OCI-LY3 (cell line): ENCODE results near the gene CHRDL2.

ENCODE experiments used
- H2AFZ ChIP-seq: fragments of 200-600, 300-600 bp; shearing (Covaris generic); 2 replicates; pipeline ENCODE4 v1.6.0; 2014; ENCODE audit warnings: antibody characterized with exemption, low read depth, low read length
- H3K27ac ChIP-seq: fragments of 200-600, 300-600 bp; sonication (generic); 2 replicates; pipeline ENCODE4 v1.5.1; 2014; ENCODE audit warnings: mild to moderate bottlenecking, low read length, moderate library complexity, mixed read lengths
- H3K27me3 ChIP-seq: fragments of 200-600, 300-600 bp; sonication (generic); 2 replicates; pipeline ENCODE4 v1.6.1; 2014; ENCODE audit warnings: low read depth, low read length, mixed read lengths
- H3K36me3 ChIP-seq: fragments of 200-600, 300-600 bp; sonication (generic); replicated peaks from 2 replicates; pipeline ENCODE3; 2014; ENCODE audit warnings: low read depth, low read length, mixed read lengths
- H3K4me1 ChIP-seq: fragments of 300-600, 200-600 bp; sonication (generic); 2 replicates; pipeline ENCODE4 v1.6.1; 2014; ENCODE audit warnings: low read length, mixed read lengths
- H3K4me2 ChIP-seq: fragments of 200-600, 300-600 bp; sonication (generic); 2 replicates; pipeline ENCODE4 v1.6.1; 2014; ENCODE audit warnings: low read length, mixed read lengths
- H3K4me3 ChIP-seq: fragments of 300-600, 200-600 bp; sonication (generic); 2 replicates; pipeline ENCODE4 v1.5.1; 2014; ENCODE audit warnings: antibody characterized with exemption, mild to moderate bottlenecking, low read length, moderate library complexity
- H3K79me2 ChIP-seq: fragments of 300-600, 200-600 bp; shearing (Covaris generic); 2 replicates; pipeline ENCODE4 v1.6.1; 2014; ENCODE audit warnings: mild to moderate bottlenecking, low read length, mixed read lengths
- H3K9ac ChIP-seq: fragments of 300-600, 200-600 bp; shearing (Covaris generic); 2 replicates; pipeline ENCODE4 v1.6.0; 2014; ENCODE audit warnings: mild to moderate bottlenecking, low read length, moderate library complexity
- H3K9me3 ChIP-seq: fragments of 200-600, 300-600 bp; shearing (Covaris generic); 2 replicates; pipeline ENCODE4 v1.6.1; 2014; ENCODE audit warnings: low read length, mixed read lengths; ENCODE audit not compliant: insufficient read depth
- H4K20me1 ChIP-seq: fragments of 200-600, 300-600 bp; sonication (generic); 2 replicates; pipeline ENCODE4 v1.6.1; 2016; ENCODE audit warnings: low read length, mixed read lengths; ENCODE audit not compliant: insufficient read depth
- EZH2phosphoT487 ChIP-seq: fragments of 200-600 bp; shearing (Covaris generic); IDR thresholded peaks from 2 replicates; pipeline ENCODE4 v1.6.1; 2018; ENCODE audit warnings: antibody characterized with exemption, mixed run types, low read depth
- TF ChIP-seq, protein P1 (sequence below): fragments of 200-600, 300-600 bp; sonication (generic); IDR thresholded peaks from 2 replicates; pipeline ENCODE4 v1.5.1; 2014; ENCODE audit warnings: antibody characterized with exemption, low read length, low read depth

The CHRDL2 gene

DNA sequence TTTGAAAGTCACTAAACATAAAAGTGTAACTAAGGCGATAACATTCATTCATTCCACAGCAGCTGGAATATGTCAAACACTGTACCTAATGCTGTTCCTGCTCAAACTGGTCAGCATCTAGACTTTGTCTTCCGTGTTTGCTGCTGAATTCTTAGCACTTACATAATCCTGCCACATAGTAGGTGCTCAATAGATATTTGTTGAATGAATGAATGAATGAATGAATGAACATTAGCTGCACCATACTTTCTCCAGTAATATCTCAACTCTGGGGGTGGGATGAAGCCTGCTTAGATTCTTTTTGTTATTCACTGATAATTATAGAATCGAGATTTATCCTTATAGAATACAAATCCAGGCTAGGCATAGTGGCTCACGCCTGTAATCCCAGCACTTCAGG, 10.8 kb upstream of the CHRDL2 start:
- no peak overlapping the region for H3K4me3 ChIP-seq
- no peak overlapping the region for H2AFZ ChIP-seq
- H3K36me3 ChIP-seq: no peaks in the 10 kb centered on the region
- H3K4me2 ChIP-seq: no peak overlapping the region
- no peak overlapping the region for H3K27ac ChIP-seq
- H4K20me1 ChIP-seq: no peaks in the 10 kb centered on the region
- no peaks in the 10 kb centered on the region for H3K9me3 ChIP-seq
- H3K27me3 ChIP-seq: peaks cover 7% of the 10 kb centered on the region; the same call in 1 of the 2 replicates
- TF ChIP-seq, protein P1, sequence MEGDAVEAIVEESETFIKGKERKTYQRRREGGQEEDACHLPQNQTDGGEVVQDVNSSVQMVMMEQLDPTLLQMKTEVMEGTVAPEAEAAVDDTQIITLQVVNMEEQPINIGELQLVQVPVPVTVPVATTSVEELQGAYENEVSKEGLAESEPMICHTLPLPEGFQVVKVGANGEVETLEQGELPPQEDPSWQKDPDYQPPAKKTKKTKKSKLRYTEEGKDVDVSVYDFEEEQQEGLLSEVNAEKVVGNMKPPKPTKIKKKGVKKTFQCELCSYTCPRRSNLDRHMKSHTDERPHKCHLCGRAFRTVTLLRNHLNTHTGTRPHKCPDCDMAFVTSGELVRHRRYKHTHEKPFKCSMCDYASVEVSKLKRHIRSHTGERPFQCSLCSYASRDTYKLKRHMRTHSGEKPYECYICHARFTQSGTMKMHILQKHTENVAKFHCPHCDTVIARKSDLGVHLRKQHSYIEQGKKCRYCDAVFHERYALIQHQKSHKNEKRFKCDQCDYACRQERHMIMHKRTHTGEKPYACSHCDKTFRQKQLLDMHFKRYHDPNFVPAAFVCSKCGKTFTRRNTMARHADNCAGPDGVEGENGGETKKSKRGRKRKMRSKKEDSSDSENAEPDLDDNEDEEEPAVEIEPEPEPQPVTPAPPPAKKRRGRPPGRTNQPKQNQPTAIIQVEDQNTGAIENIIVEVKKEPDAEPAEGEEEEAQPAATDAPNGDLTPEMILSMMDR: no peak
- TF ChIP-seq EZH2phosphoT487: no peak
- no peak overlapping the region for H3K9ac ChIP-seq
- H3K79me2 ChIP-seq: no peaks in the 10 kb centered on the region
- peaks cover 4% of the 10 kb centered on the region for H3K4me1 ChIP-seq

DNA sequence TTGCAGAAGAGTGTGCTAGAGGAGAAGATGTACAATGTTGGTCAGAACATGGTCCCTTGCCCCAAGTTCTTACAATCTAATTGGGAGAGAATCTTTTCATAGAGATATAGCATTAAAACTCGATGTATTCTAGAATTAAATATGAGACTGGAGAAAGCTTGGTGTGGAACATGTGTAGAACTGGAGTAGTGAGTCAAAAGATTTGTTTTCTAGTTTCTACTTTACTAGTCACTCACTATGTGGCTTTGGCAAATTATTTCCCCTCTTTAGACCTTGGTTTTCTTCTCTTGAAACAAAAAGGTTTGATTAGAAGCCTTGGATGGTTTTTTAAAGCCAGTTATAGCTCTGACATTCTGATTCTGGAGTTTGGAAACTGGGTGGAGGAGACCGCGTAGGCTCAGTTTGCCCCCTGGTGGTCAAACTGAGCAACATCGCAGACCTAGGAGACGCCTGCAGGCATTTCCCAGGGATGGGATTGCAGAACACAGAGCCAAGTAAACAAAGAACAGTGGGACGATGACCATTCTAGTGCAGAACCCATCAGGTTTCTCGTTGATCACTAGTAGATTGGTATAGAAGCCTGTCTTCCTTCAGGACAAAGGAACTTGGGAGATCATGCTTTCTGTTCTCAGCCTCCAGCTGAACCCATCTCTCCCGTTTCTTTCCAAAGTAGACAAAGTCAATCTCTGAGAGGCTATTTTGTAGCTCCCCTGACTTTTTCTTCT, 8.5 kb upstream of the CHRDL2 start:
- no peak overlapping the region for H3K27ac ChIP-seq
- H3K9ac ChIP-seq: no peak overlapping the region
- H3K4me2 ChIP-seq: peak overlapping the region; percentile 1; the same call in 1 of the 2 replicates
- no peaks in the 10 kb centered on the region for H4K20me1 ChIP-seq
- H3K4me3 ChIP-seq: no peak overlapping the region
- H2AFZ ChIP-seq: no peak overlapping the region; the same call in 1 of the 2 replicates
- peaks cover 4% of the 10 kb centered on the region for H3K4me1 ChIP-seq
- peaks cover 17% of the 10 kb centered on the region for H3K27me3 ChIP-seq
- H3K36me3 ChIP-seq: no peaks in the 10 kb centered on the region
- H3K9me3 ChIP-seq: no peaks in the 10 kb centered on the region
- H3K79me2 ChIP-seq: no peaks in the 10 kb centered on the region
- no peak for TF ChIP-seq EZH2phosphoT487
- TF ChIP-seq, protein P1: peak; percentile 97

DNA sequence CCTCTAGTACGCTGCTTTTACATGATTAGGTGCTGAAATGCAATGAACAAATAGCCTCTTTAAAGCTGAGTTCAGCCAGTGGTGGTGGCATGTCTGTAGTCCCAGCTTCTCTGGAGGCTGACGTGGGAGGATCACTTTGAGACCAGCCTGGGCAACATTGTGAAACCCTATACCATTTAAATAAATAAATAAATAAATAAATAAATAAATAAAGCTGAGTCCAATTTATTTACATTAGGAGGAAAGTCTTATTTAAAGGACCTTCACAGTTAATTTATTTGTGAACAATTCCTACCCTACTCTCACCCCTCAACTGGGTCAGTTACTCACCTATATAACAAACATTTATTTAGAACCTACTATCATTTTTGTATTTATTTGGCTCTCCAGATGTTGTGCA, 4.8 kb upstream of the CHRDL2 start:
- H3K79me2 ChIP-seq: no peaks in the 10 kb centered on the region
- H3K27me3 ChIP-seq: peaks cover 25% of the 10 kb centered on the region
- no peak for TF ChIP-seq EZH2phosphoT487
- TF ChIP-seq, protein P1: no peak
- H3K27ac ChIP-seq: no peak overlapping the region
- no peak overlapping the region for H3K4me3 ChIP-seq
- H3K9ac ChIP-seq: no peak overlapping the region
- H3K36me3 ChIP-seq: no peaks in the 10 kb centered on the region
- H3K9me3 ChIP-seq: no peaks in the 10 kb centered on the region
- H3K4me1 ChIP-seq: peaks cover 4% of the 10 kb centered on the region
- H2AFZ ChIP-seq: no peak overlapping the region
- no peaks in the 10 kb centered on the region for H4K20me1 ChIP-seq
- no peak overlapping the region for H3K4me2 ChIP-seq

DNA sequence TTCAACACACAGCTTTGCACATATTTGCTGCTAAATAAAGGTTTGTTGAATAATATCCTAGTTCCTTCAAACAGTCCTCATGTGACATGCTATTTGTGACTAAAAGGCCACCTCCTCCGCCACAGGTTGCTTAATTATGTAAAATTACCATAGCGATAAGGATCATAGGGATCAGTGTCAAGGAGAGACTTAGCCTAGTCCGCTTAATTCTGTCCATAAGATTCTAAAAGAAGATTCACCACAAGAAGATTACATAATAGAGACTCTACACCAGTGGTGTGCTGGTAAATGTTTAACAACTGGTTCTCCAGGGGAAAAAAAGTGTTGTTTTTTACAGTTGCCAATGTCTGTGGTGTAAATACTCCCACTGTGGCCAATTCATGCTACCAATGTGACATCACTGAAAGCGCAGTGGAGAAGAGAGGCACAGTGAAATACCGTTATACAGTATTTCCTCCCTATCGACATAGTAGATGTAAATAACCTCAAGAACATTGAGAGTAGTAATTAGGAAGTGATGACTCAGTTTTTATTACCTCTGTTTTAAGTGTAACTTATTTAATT, 4.2 kb upstream of the CHRDL2 start:
- TF ChIP-seq EZH2phosphoT487: no peak
- TF ChIP-seq, protein P1: no peak
- Histone ChIP-seq H3K36me3 (no peaks in the 10 kb centered on the region), H3K79me2 (no peaks in the 10 kb centered on the region), H2AFZ (no peak overlapping the region), H3K9me3 (no peaks in the 10 kb centered on the region), H3K4me2 (no peak overlapping the region), H4K20me1 (no peaks in the 10 kb centered on the region), H3K27ac (no peak overlapping the region), H3K9ac (no peak overlapping the region), H3K4me1 (peaks cover 4% of the 10 kb centered on the region), H3K27me3 (peaks cover 25% of the 10 kb centered on the region), H3K4me3 (no peak overlapping the region)
